Gastroesophageal sphincter (tissue), 3 donors: ENCODE data around the gene VAMP8.

Source experiments
- CTCF ChIP-seq, 4 experiments: fragments of 200-600 bp in 2 of 4; fragments of 450-650 bp in 2 of 4; sonication (generic) in 1 of 4; IDR thresholded peaks; one replicate each; pipeline ENCODE4 v1.5.1; 2017 to 2019; ENCODE audit warnings: antibody characterized with exemption in 4 of 4, mild to moderate bottlenecking in 2 of 4, moderate library complexity in 2 of 4
- POLR2A ChIP-seq, 2 donors: fragments of 450-650 bp; IDR thresholded peaks; one replicate each; pipeline ENCODE4 v1.6.1; 2017; ENCODE audit warnings: antibody characterized with exemption in 2 of 2, mild to moderate bottlenecking in 2 of 2, moderate library complexity in 1 of 2

GRCh38 chr2:85561280-85562212, 15.8 kb upstream of the VAMP8 start, which contains the start of gene GGCX:
- TF ChIP-seq POLR2A (IDR thresholded peaks at IDR 0.05) (peak; percentile 70 to 72), CTCF (IDR thresholded peaks at IDR 0.05) (peak in 3 of 4 experiments; percentile 46 to 74 (median 59))
